ENCODE measurements around the gene NT5M. TPM values are rescaled to one million over a fixed set of nuclear protein-coding genes. Genes with fewer than 3 reads are reported as not detected.
A peak's percentile ranks its signal among the peaks of the same experiment; 100 is the strongest.

NT5M gene
- total and polyA plus RNA-seq, 2 donors: 6.0 to 7.3 TPM

DNA sequence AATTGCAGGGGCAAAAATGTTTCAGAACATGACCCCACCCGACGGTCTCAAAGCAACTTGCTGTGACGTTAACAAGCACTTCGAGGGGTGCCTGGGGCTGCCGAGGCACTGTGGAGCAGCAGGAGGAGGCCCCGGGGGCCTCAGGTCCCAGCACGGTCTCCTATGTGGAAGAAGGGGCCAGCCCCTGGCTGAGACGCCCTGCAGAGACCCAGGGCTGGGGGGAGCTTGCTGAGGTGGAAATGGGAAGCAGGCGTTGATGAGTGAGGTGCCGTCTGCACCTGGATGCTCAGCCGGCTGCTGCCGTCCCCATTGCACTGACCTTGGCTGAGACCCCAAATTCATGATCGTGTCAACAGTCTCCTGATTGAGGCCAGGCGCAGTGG lies 46.5 kb downstream of the NT5M start:
- H3K27me3 ChIP-seq (ENCODE audit: control insufficient read depth in 2 of 2, insufficient read depth in 1 of 2, low read length in 1 of 2): no peaks in the 10 kb centered on the region
- H3K36me3 ChIP-seq (ENCODE audit: control insufficient read depth in 2 of 2, insufficient read depth in 2 of 2, low read length in 1 of 2): peaks cover 0 to 6% of the 10 kb centered on the region in 2 donors
- H3K27ac ChIP-seq (ENCODE audit: low read depth in 1 of 2, low read length in 1 of 2): no peak overlapping the region
- H3K4me1 ChIP-seq (ENCODE audit: control insufficient read depth in 2 of 2, insufficient read depth in 2 of 2, low read length in 2 of 2): no peaks in the 10 kb centered on the region
- WGBS: 95% methylated on average over 14 of the region's 14 CpGs
- peaks cover 0 to 1% of the 10 kb centered on the region in 2 donors for H3K9me3 ChIP-seq (ENCODE audit: control insufficient read depth in 2 of 2, insufficient read depth in 1 of 2, low read length in 1 of 2)
- H3K4me3 ChIP-seq (ENCODE audit: low read length in 2 of 2): no peak overlapping the region
- no peak for DNase-seq (ENCODE audit: low read depth in 6 of 9, low spot score in 9 of 9)

DNA sequence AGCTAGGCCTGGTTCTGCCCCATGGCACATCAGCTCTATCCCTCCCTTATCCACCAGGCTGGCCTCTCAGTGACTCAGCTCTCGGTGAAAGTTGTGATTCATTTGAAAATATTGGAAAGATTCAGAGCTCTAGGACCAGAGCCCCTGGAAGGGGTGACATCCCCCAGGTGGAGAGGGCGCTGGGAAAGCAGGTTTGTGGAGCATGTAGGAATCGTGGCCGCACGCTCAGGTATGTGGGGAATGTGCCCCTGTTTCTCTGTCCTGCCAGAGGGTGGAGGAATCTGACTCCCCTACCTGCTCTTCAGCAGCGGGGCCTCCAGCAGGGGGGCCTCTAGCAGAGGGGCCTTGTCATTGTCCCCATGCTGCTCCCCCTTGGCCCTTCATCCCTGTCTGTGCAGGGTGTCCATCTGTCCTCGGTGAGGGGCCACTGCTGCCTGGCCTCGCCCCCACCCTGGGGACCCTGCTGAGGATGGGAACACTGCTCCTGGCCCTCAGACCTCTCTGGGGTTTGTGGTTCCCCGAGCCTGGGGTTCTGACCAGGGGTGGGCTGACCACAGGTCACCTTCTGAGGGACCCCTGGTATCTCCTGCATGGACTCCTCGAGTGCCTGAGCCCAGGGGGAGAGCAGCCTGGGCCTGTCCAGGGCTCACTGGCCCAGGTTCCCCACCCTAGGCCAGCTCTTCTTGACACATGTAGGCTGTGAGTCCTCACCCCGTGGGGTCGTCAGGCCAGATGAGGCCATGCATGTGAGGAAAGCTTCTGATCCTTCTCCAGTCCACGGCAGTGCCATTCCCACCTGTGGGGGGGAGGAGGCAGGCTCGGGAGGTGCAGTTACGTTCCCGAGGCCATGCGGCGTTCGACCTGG lies 47.5 kb downstream of the NT5M start:
- H3K4me3 ChIP-seq (ENCODE audit: low read length in 2 of 2): no peak overlapping the region
- DNase-seq (ENCODE audit: low read depth in 6 of 9, low spot score in 9 of 9): no peak
- H3K4me1 ChIP-seq (ENCODE audit: control insufficient read depth in 2 of 2, insufficient read depth in 2 of 2, low read length in 2 of 2): peaks cover 4 to 9% of the 10 kb centered on the region in 2 donors
- peaks cover 0 to 5% of the 10 kb centered on the region in 2 donors for H3K36me3 ChIP-seq (ENCODE audit: control insufficient read depth in 2 of 2, insufficient read depth in 2 of 2, low read length in 1 of 2)
- no peaks in the 10 kb centered on the region for H3K27me3 ChIP-seq (ENCODE audit: control insufficient read depth in 2 of 2, insufficient read depth in 1 of 2, low read length in 1 of 2)
- peaks cover 0 to 1% of the 10 kb centered on the region in 2 donors for H3K9me3 ChIP-seq (ENCODE audit: control insufficient read depth in 2 of 2, insufficient read depth in 1 of 2, low read length in 1 of 2)
- no peak overlapping the region for H3K27ac ChIP-seq (ENCODE audit: low read depth in 1 of 2, low read length in 1 of 2)
- WGBS: 92% methylated on average over 19 of the region's 19 CpGs

DNA sequence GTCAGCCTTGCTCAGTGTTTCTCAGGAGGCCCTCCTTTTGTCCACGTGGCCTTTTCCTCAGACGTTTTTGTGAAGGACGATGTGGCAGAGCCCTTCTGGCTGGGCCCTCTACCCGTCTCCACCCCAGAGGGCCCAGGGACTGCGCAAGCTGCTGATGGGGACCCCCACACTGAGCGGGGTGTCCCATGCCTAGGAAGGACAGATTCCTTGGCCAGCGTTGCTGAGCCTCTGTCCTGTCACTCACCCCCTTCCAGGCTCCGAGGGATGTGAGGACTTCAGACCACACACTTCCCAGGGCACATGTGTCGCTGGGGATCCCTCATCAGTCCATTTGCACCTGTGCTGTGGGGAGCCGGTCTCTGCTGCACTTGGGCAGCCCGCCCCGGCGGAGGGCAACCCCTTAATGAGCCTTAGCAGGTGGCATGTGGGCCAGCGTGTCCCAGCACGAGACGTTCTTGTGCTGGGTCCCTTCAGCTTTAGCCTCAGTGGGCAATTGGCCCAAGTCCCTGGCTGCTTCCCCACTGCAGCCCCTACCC lies 48.3 kb downstream of the NT5M start:
- Histone ChIP-seq H3K27me3 (ENCODE audit: control insufficient read depth in 2 of 2, insufficient read depth in 1 of 2, low read length in 1 of 2) (no peaks in the 10 kb centered on the region), H3K9me3 (ENCODE audit: control insufficient read depth in 2 of 2, insufficient read depth in 1 of 2, low read length in 1 of 2) (peaks cover 0 to 1% of the 10 kb centered on the region in 2 donors), H3K27ac (ENCODE audit: low read depth in 1 of 2, low read length in 1 of 2) (no peak overlapping the region), H3K4me3 (ENCODE audit: low read length in 2 of 2) (no peak overlapping the region), H3K36me3 (ENCODE audit: control insufficient read depth in 2 of 2, insufficient read depth in 2 of 2, low read length in 1 of 2) (peaks cover 0 to 3% of the 10 kb centered on the region in 2 donors), H3K4me1 (ENCODE audit: control insufficient read depth in 2 of 2, insufficient read depth in 2 of 2, low read length in 2 of 2) (peaks cover 7 to 16% of the 10 kb centered on the region in 2 donors)
- no peak for DNase-seq (ENCODE audit: low read depth in 6 of 9, low spot score in 9 of 9)
- 91% methylated on average over 16 of the region's 16 CpGs for WGBS

DNA sequence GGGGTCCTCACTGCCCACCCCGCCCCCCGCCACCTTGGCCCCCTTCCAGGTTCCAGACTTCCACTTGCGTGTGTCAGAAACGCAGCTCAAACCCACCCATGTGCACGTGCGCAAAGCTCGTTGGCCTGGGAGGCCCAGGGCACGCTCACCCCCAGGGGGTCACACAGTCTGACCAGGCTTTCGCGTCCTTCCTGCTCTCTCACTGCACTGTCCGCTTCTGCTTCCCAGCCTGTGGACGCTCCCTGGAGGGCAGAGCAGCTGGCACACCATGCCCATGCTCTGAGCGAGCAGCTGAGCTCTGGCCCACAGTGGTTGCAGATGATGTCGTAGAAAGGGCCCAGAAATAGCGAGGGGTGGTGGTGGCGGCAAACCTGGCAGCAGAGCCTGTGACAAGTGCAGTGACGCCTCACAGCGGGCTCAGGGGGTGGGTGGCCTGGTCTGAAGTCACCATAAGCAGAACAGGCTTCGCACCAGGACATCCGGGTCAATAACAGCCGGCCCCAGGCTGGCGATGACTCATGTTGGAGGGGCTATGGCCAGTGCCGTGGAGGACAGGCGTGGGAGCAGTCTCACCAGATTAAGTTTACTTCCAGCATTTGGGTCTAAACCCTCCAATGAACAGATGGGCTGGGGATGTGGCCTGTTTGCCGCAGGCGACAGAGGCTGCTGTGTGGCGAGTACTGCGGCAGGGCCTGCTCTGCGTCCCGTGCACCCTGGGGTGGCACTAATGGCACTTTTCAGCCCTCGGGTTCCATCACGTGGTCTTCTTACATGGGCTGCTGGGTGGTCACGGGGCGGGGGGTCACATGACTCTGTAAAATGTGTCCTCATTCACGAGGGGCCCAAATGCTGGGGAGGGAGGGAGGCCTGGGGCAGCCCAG lies 49.0 kb downstream of the NT5M start:
- WGBS: 92% methylated on average over 35 of the region's 35 CpGs
- H3K4me3 ChIP-seq (ENCODE audit: low read length in 2 of 2): no peak overlapping the region
- H3K36me3 ChIP-seq (ENCODE audit: control insufficient read depth in 2 of 2, insufficient read depth in 2 of 2, low read length in 1 of 2): peaks cover 0 to 3% of the 10 kb centered on the region in 2 donors
- H3K27ac ChIP-seq (ENCODE audit: low read depth in 1 of 2, low read length in 1 of 2): no peak overlapping the region
- no peak for DNase-seq (ENCODE audit: low read depth in 6 of 9, low spot score in 9 of 9)
- no peaks in the 10 kb centered on the region for H3K27me3 ChIP-seq (ENCODE audit: control insufficient read depth in 2 of 2, insufficient read depth in 1 of 2, low read length in 1 of 2)
- H3K4me1 ChIP-seq (ENCODE audit: control insufficient read depth in 2 of 2, insufficient read depth in 2 of 2, low read length in 2 of 2): peaks cover 7 to 22% of the 10 kb centered on the region in 2 donors
- peaks cover 0 to 1% of the 10 kb centered on the region in 2 donors for H3K9me3 ChIP-seq (ENCODE audit: control insufficient read depth in 2 of 2, insufficient read depth in 1 of 2, low read length in 1 of 2)

DNA sequence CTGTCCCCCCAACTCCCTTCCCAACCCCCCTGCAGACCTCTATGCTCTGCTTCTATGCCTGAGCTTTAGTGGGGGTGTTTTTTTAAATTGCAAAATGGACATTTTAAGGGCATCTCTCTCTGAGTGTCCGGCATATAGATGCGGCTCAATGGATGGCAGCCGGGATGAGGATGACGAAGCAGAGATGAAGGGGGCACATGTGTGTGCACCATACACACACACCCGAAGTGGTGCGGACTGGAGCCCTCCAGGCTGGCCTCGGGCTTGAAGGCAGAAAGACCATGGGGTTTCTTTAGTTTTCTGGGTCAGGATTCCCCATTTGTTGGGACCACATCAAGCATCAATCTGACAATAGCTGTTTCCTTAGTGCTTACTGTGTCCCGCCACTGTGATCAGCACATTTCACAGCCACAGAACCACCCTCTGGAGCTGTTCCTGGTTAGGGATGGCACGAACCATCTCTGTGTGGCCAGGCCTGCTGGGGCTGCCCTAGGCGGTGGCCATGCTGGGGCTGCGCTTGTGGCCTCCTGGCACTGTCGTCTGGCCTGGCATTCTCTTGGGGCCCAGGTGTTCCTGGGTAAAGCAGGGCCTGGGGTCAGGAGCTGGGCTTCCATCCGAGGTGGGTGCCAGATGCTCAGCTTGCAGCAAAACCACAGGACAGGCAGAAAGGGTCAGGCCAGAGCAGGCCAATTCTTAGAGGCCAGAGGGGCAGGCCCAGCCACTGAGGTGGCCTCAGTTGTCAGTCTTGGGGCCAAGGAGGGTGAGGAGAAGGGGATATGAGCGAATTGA lies 49.9 kb downstream of the NT5M start:
- 94% methylated on average over 14 of the region's 14 CpGs for WGBS
- peaks cover 7 to 25% of the 10 kb centered on the region in 2 donors for H3K4me1 ChIP-seq (ENCODE audit: control insufficient read depth in 2 of 2, insufficient read depth in 2 of 2, low read length in 2 of 2)
- H3K4me3 ChIP-seq (ENCODE audit: low read length in 2 of 2): no peak overlapping the region
- H3K9me3 ChIP-seq (ENCODE audit: control insufficient read depth in 2 of 2, insufficient read depth in 1 of 2, low read length in 1 of 2): peaks cover 0 to 1% of the 10 kb centered on the region in 2 donors
- no peak for DNase-seq (ENCODE audit: low read depth in 6 of 9, low spot score in 9 of 9)
- H3K27ac ChIP-seq (ENCODE audit: low read depth in 1 of 2, low read length in 1 of 2): no peak overlapping the region
- no peaks in the 10 kb centered on the region for H3K36me3 ChIP-seq (ENCODE audit: control insufficient read depth in 2 of 2, insufficient read depth in 2 of 2, low read length in 1 of 2)
- H3K27me3 ChIP-seq (ENCODE audit: control insufficient read depth in 2 of 2, insufficient read depth in 1 of 2, low read length in 1 of 2): no peaks in the 10 kb centered on the region

DNA sequence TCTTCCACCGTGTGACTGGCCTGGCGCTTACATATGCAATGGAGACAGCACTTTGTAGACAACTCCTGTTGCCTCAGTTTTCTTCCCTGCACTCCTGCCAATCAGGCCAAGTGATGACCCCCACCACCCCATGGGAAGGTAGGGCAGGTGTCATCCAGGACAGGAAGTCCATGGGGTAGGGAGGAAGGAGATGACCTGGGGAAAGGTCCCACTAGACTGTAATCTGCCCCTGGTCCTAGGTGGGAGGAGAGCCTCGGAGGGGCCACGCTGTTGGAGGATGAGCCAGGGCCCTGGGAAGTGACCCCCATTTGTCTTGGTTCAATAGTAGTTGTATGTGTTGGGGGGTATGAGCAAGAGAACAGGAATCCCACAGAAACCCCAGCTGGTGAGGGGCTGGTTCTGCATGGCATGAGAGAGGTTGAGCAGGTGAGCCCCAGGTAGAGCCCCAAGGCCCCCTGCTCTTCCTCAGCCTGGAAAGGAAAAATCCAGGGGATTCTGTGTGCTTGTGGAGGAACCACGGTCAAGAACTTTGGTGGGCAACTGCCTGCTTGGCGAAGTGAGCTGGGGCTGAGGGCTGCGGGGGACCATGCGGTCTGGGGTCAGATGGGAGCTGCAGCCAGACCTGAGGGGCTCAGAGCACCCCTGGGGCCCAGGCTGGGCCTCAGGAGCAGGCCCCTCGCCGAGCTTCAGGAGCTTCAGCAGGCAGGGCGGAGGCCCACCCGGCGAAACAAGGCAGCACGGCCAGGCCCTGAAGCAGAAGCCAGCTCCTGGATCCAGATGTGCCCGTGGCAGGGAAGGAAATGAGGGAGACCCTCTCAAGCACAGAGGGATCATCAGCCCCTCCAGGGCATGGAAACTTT lies 50.7 kb downstream of the NT5M start:
- no peaks in the 10 kb centered on the region for H3K36me3 ChIP-seq (ENCODE audit: control insufficient read depth in 2 of 2, insufficient read depth in 2 of 2, low read length in 1 of 2)
- no peak for DNase-seq (ENCODE audit: low read depth in 6 of 9, low spot score in 9 of 9)
- no peaks in the 10 kb centered on the region for H3K27me3 ChIP-seq (ENCODE audit: control insufficient read depth in 2 of 2, insufficient read depth in 1 of 2, low read length in 1 of 2)
- peaks cover 7 to 30% of the 10 kb centered on the region in 2 donors for H3K4me1 ChIP-seq (ENCODE audit: control insufficient read depth in 2 of 2, insufficient read depth in 2 of 2, low read length in 2 of 2)
- no peak overlapping the region for H3K4me3 ChIP-seq (ENCODE audit: low read length in 2 of 2)
- H3K9me3 ChIP-seq (ENCODE audit: control insufficient read depth in 2 of 2, insufficient read depth in 1 of 2, low read length in 1 of 2): peaks cover 0 to 1% of the 10 kb centered on the region in 2 donors
- 96% methylated on average over 15 of the region's 15 CpGs for WGBS
- no peak overlapping the region for H3K27ac ChIP-seq (ENCODE audit: low read depth in 1 of 2, low read length in 1 of 2)

DNA sequence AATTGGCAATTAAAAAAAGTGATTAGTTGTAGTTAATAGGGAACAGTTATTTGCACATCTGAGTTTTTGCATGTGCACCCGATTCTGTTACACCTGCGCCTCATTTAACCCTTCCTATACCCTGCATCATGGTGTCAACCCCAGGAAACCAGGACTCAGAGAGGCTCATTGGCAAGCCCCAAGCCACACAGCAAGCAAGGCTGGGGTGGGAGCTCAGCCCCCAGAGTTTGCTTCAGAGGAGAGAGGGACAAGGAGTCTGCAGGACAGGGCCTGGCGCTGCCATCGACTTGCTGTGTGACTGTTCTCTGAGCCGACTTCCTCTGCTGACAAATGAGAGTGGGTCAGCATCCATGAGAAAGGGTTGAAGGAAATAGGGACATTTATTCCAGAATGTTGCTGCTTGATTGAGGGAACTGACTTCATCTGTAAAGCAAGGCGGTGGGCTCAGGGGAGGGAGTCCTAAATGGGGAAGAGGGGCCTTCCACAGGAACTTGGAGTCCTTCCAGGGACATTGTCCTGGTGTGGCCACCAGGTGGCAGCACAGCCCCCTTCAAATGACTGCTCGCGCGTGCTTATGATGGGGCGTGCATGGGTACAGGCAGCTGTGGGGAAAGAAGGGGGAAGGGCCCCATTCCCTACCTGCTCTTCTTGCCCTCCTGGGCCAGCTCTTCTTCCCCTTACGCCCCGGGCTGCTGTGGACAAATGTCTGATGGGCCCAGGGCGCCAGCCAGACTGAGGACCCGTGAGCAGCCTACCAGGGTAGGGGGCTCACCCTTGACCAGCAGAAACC lies 51.6 kb downstream of the NT5M start:
- DNase-seq (ENCODE audit: low read depth in 6 of 9, low spot score in 9 of 9): peak; percentile 59 to 89 (median 79)
- no peak overlapping the region for H3K4me3 ChIP-seq (ENCODE audit: low read length in 2 of 2)
- WGBS: 46% methylated on average over 14 of the region's 14 CpGs
- H3K27me3 ChIP-seq (ENCODE audit: control insufficient read depth in 2 of 2, insufficient read depth in 1 of 2, low read length in 1 of 2): no peaks in the 10 kb centered on the region
- no peaks in the 10 kb centered on the region for H3K36me3 ChIP-seq (ENCODE audit: control insufficient read depth in 2 of 2, insufficient read depth in 2 of 2, low read length in 1 of 2)
- H3K27ac ChIP-seq (ENCODE audit: low read depth in 1 of 2, low read length in 1 of 2): no peak overlapping the region
- H3K4me1 ChIP-seq (ENCODE audit: control insufficient read depth in 2 of 2, insufficient read depth in 2 of 2, low read length in 2 of 2): peaks cover 7 to 30% of the 10 kb centered on the region in 2 donors
- H3K9me3 ChIP-seq (ENCODE audit: control insufficient read depth in 2 of 2, insufficient read depth in 1 of 2, low read length in 1 of 2): peaks cover 0 to 4% of the 10 kb centered on the region in 2 donors

Data from thymus (tissue), 11 donors.